ENCODE data around the gene CMAS. TPM values are rescaled to one million over a fixed set of nuclear protein-coding genes. Genes with fewer than 3 reads are reported as not detected.
"Not testable (repeated sequence)": the region's sequence is repeated elsewhere in the genome, so short reads cannot be mapped to it uniquely, and the experiment has no call there.

Gene CMAS
- 41.1 TPM for total RNA-seq

DNA sequence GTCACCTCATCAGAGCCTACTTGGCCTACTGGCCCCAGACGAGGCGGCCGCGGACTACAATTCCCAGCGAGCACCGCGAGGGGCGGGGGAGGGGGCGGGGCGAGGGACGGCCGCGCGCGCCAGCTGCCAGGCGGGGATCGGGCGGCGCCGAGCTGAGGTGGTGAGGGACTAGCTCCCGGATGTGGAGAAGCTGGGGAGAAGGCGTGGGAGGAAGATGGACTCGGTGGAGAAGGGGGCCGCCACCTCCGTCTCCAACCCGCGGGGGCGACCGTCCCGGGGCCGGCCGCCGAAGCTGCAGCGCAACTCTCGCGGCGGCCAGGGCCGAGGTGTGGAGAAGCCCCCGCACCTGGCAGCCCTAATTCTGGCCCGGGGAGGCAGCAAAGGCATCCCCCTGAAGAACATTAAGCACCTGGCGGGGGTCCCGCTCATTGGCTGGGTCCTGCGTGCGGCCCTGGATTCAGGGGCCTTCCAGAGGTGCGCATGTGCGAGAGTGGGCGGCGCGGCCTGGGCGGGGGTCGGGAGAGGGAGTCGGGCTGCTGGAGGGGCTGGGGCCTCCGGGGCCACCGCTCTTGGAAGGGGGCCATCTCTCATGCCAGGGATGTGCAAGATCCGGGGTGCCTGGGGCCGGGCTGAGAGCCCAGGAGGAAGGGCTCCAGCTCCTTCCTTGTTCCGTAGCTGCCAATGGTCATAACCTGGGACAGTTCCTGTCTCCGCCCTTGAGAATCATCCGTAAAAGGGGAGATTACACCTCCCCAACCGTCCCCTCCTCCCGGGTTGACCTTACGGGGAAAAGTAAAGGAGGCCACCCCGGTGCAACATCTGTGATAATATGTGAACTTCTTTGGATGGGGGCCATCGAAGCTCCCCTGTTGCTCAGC is at the start of gene CMAS:
Gene CMAS (plus strand): TSS at position 129 of the 878 bp plus-strand sequence. CDS start 86 bp downstream, at position 215.
- peak; percentile 89 for ATAC-seq
- DNase-seq (ENCODE audit: low spot score) = peak; percentile 86

- DNase-seq (ENCODE audit: low spot score) (no peak), ATAC-seq (no peak)
These were observed 47.7 kb upstream of the CMAS start for GRCh38 chr12:21998295-21998694.

DNA sequence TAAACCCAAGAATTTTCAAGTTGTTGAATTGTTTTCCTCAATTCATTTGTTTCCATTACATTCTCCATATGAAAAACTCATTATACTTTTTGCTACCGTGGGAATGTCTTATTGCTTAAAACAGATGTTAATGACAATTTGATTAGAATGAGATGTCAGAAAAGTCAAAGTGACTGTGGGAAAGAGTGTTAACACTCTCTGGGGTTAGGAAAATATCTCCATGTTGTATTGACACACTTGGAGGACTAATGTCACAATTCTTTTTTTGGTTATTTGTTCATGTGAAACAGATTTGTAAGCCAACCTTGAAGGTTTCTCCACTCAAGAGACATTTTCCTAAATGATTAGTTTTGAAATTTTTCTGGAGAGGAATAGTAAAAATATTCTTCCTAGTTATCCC is 47.2 kb upstream of the CMAS start:
- ATAC-seq (no peak), DNase-seq (ENCODE audit: low spot score) (no peak)

DNA sequence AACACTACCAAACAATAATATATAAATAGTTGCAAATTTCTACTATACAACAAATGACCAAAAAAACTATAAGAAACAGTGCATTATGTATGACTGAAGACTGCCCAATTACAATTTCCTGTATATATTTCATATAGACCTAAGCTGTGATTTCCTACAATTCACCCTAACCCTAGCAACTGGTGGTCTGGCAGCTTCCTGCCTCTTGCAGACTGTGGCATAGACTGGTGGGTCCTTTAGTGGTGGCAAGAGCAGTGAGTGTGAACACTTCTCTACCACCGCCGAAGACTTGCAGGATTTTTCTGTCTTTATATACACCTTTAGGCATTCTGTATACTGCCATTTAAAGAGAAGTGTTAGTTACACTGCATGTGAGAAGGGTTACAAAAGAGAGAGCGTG is 43.6 kb upstream of the CMAS start:
- no peak for ATAC-seq
- DNase-seq (ENCODE audit: low spot score) = no peak

DNA sequence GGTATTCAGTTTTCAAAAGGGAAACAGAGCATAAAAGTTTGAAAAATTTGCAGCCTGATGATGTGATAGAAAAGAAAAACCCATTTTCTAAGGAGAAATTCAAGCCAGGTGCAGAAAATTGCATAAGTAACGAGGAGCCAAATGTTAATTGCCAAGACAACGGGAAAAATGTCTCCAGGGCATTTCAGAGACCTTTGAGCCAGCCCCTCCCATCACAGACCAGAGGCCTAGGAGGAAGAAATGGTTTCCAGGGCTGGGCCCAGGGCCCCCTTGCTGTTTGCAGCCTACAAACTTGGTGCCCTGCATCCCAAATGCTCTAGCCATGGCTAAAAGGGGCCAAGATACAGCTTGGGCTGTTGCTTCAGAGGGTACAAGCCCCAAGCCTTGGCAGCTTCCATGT is 38.2 kb upstream of the CMAS start:
- ATAC-seq; DNase-seq (ENCODE audit: low spot score): not testable (repeated sequence)

DNA sequence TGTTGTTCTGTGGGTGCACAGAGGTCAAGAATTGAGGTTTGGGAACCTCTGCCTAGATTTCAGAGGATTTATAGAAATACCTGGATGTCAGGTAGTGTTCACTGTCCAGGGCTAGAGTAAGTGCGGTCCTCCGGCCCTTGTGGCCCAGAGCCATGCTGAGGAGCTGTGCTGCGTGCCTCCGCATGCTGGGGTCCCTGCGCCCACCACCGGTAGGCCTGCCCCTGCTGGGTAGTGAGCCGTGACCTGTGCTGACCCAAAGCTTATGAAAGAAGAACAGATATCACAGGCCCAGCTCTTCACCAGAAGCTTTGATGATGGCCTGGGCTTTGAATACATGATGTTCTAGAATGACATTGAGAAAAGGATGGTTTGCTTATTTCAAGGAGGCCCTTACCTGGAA is 37.8 kb upstream of the CMAS start:
- no peak for ATAC-seq
- DNase-seq (ENCODE audit: low spot score) = no peak

GRCh38 chr12:22014041-22014782 is 31.8 kb upstream of the CMAS start:
- ATAC-seq = peak; percentile 25
- no peak for DNase-seq (ENCODE audit: low spot score)

GRCh38 chr12:22014783-22015144 is 31.3 kb upstream of the CMAS start:
- ATAC-seq = no peak
- DNase-seq (ENCODE audit: low spot score) = no peak

- no peak for ATAC-seq
These were observed 29.0 kb upstream of the CMAS start for GRCh38 chr12:22016982-22017381.

DNA sequence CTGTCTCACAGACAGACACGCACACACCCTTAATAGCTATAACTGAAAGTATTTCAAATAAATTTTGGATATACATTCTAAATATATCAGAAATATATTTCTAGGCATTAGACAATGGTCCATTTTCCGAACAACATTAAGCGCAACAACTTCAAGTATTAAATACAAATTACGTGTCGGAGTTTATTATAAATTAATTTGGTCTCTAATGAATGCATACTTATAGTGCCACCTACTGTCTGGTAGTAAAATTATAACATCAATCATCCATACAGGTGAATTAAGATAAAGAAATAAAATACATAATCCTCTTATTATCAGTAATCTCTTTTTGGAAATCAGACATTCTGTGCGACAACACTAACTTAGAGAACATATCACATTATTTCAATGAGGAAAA is 27.2 kb upstream of the CMAS start:
- ATAC-seq = peak; percentile 69
- no peak for DNase-seq (ENCODE audit: low spot score)

More at GRCh38 chr12:22016982-22017381, 29.0 kb upstream of the CMAS start:
- no peak for DNase-seq (ENCODE audit: low spot score)

- DNase-seq (ENCODE audit: low spot score); ATAC-seq: not testable (repeated sequence)
These were observed 22.5 kb upstream of the CMAS start for GRCh38 chr12:22023489-22023888.

DNA sequence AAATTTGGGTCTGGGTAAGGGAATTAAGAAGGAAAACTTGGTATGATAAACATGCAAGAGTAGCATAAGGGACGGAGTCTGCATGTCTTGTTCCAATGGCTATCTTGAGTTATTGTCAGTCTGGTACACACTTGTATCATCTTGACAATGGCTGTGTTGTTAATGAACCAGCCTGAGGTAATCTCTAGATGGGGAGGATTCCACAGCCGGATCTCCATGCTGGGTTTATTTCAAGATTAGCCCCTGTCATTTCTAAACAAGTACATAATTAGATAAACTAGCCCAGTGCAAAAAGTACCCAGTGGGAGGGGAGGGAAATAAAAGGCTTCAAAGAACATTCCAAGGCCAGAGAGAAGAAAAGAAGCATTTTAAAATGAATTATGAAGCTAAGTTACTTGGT is 16.5 kb upstream of the CMAS start:
- DNase-seq (ENCODE audit: low spot score) = no peak
- no peak for ATAC-seq

- no peak for ATAC-seq
These were observed 16.0 kb upstream of the CMAS start for GRCh38 chr12:22029991-22030390.

GRCh38 chr12:22032732-22033131 is 13.3 kb upstream of the CMAS start:
- ATAC-seq (no peak), DNase-seq (ENCODE audit: low spot score) (no peak)

More at GRCh38 chr12:22029991-22030390, 16.0 kb upstream of the CMAS start:
- no peak for DNase-seq (ENCODE audit: low spot score)

- DNase-seq (ENCODE audit: low spot score) (no peak), ATAC-seq (peak; percentile 71)
These were observed 11.1 kb upstream of the CMAS start for GRCh38 chr12:22034709-22035506.

DNA sequence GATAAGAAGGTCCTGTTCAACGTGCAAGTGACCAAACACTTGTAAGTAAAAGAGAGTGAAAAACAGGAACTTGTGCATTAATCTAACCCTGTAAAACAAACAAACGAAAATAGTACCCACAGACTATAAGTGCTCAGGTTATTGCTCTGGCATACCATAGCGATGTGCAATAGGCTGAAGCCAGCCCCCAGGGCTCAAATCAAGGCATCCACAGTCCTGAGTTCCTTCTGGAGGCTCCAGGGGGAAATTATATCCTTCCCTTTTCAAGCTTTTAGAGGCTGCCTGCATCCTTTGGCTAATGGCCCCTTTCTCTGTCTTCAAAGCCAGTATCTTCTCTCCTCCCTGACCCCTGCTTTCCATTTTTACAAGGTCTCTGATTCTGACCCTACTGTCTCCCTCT is 8.1 kb upstream of the CMAS start:
- ATAC-seq (no peak), DNase-seq (ENCODE audit: low spot score) (no peak)

DNA sequence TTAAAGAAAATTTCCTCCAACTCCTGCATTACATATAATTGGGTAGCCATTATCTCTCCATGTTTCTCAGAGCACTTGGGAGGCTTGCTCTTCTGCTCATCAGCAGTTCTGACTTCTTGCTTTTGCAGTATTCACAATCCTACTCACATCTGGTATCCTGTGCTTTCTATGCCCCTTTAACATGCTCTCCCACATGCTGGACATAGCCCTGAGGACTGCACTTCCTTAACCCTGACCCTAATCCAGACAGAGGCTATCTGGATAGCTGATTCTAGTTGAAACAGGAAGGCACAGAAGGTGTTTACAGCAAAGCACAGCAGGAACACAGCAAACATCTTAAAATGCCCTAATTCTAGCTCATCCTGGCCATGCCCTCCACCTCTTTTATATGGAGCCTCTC is 7.3 kb upstream of the CMAS start:
- ATAC-seq (peak; percentile 24), DNase-seq (ENCODE audit: low spot score) (no peak)

DNA sequence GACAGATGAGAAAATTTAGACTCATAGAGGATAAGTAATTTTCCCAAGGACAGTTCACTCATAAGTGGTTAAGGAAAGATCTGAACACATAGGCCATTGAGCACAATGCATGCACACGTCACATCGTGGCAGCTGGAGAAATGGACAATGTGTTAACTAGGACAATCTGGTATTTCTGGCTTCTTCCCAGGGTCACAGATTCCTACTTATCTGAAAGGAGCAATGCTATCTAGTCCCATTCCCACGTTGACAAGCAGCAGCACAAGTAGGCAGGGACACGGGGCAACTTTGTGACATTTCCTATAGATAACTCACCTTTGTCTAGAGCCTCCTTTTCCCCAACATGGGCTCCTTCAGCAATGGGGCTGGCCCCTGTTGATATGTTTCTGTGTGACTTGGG is 6.7 kb upstream of the CMAS start:
- DNase-seq (ENCODE audit: low spot score) (no peak), ATAC-seq (no peak)

- ATAC-seq (no peak), DNase-seq (ENCODE audit: low spot score) (no peak)
These were observed 2.9 kb upstream of the CMAS start for GRCh38 chr12:22042976-22043669.

GRCh38 chr12:22043943-22044342 is 2.1 kb upstream of the CMAS start:
- ATAC-seq = no peak
- no peak for DNase-seq (ENCODE audit: low spot score)

- DNase-seq (ENCODE audit: low spot score) (no peak), ATAC-seq (no peak)
These were observed 1.6 kb upstream of the CMAS start for GRCh38 chr12:22044391-22044790.

All from left lobe of liver (tissue), 2 donors.